Amygdala (tissue), 56 donors: ENCODE measurements around the gene NKX6-2.
"Not testable (repeated sequence)": the region's sequence is repeated elsewhere in the genome, so short reads cannot be mapped to it uniquely, and the experiment has no call there.

Source experiments
- DNase-seq, 56 donors: peaks; one replicate each; lab custom pipeline; 2025; lab: John Stamatoyannopoulos, UW

NKX6-2 gene

GRCh38 chr10:132784866-132785722 is 853 bp downstream of the NKX6-2 start:
- DNase-seq = no peak

DNA sequence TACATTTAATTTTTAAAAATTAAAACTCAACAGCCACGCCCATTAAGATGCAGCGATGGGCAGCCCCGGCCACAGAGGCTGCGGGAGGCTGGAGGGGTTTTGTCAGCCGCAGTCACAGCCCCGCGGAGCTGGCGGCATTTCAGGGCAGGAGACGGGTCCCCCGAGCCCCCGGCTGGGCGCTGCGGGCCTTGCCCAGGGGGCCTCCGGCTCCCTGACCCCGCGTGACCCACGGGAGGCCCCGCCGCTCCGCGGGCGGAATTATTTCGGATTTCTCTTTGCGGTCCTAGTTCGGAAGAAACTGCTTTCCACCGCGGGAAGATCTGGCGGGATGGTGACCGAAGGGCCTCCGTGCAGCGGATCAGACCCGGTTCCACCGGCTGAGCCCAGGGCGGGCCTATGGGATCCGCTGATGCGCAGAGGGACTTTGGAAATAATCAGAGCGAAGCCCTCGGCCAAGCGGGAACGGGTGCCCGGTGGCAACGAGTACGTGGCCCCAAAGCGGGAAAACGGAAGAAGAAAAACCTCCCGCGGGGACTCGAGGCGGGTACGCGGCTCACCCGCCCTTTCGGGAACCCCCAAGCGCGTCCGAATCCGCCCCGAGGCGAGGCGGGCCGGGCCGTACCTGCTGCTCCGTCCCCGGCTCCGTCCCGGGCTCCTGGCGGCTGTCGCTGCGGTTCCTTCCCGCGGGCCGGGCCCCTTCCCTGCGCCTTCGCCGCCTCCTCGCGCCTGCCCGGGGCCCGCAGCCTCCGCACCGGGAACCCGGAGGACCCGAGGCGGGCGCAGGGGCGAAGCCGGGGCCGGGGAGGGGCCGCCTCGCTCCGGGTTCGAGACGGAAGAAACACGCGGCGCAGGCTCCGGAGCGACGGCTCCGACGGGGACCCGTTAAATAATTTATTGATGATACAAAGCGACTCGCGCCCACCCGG is 1.7 kb downstream of the NKX6-2 start:
- DNase-seq = no peak

- DNase-seq = peak in 1 of 56 donors; percentile 23
Measured at GRCh38 chr10:132783165-132783939, 2.6 kb downstream of the NKX6-2 start.

DNA sequence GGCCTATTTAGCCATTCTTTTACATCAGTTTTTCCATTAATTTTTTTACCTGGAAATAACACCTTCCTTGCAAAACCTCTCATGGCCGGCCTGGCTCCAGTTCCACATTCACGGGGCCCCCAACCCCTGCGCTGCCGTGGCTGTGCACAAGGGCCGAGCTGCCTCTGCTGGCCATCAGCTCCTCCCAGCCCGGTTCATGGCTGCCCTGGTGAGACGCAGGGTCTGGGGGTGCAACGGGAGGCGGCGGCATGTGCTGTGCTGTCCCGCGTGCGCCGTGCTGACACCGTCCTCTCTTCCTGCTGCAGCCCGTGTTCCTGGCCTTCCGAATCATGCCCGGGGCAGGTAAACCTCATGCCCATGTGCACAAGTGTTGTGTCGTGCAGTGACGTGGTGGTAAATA is 4.4 kb downstream of the NKX6-2 start:
- DNase-seq = no peak

GRCh38 chr10:132780356-132780755 is 5.6 kb downstream of the NKX6-2 start:
- DNase-seq = no peak

DNA sequence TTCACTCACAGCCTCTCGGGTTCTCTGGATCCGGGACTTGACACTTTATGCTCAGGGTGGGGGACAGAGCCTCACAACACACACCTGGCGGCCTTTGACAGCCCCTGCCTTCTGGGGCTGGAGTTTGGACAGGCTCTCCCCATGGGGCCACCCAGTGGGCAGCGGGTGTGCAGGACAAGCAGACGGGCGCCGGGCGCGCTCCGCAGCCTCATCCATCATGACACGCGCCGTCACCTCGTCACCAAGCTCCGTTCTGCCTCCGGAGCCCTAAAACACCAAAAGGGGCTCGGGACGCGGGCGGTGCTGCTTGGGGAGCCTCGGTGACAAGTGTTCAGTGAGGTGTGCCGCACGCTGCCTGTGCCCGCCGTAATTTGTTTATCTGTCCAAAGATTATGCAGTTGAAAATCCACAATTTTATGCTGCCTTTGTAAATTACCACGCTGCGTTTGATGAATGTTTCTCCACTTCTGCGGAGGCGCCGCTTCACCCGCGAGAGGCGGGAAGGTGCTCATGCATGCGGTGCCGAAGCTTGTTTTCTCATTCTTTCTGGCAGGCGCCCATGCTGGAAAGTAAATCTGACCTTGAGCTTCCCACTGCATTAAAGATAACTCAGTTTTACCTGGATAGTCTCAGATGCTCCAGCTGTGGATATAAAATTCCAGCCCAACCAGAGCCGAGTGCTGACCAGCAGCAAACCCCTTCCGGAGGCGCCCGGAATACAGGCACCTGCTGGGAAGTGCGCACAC is 6.2 kb downstream of the NKX6-2 start:
- DNase-seq = no peak

DNA sequence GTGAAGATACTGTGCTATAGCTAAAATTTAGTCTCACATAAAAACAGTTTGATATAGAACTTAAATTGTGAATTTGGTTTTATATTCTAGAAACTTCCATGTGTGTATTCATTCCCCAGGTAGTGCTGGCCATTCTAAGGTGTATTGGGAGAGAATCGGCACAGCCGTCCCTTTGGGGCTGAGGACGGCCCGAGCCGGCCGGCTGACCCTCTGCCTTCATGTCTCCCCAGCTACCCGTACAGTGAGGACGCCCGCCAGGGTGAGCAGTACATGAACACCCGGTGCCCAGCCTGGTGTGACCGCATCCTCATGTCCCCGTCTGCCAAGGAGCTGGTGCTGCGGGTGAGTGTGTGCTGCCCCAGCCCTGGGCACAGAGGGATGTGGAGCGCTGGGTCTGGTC is 8.5 kb downstream of the NKX6-2 start:
- DNase-seq = no peak

DNA sequence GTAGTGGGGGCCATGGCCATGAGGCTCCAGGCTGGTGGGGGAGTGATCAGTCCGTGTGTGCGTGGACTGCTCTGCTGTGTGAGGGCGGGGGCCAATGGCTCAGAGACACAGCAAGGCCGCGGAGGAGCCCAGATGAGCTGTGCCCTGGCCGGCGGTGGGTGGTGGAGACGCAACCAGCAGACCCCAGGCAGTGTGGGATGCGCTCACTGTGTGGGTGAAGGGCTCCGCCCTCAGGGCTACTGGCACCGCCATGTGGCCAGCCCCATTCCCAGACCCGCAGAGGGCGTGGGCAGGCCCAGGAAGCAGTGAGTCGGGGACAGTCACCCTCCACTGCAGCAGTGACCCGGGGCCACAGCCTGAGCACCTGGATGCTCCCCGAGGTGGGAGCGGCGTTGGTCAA is 9.1 kb downstream of the NKX6-2 start:
- DNase-seq = no peak

- no peak for DNase-seq
Measured at GRCh38 chr10:132776186-132776585, 9.8 kb downstream of the NKX6-2 start.

DNA sequence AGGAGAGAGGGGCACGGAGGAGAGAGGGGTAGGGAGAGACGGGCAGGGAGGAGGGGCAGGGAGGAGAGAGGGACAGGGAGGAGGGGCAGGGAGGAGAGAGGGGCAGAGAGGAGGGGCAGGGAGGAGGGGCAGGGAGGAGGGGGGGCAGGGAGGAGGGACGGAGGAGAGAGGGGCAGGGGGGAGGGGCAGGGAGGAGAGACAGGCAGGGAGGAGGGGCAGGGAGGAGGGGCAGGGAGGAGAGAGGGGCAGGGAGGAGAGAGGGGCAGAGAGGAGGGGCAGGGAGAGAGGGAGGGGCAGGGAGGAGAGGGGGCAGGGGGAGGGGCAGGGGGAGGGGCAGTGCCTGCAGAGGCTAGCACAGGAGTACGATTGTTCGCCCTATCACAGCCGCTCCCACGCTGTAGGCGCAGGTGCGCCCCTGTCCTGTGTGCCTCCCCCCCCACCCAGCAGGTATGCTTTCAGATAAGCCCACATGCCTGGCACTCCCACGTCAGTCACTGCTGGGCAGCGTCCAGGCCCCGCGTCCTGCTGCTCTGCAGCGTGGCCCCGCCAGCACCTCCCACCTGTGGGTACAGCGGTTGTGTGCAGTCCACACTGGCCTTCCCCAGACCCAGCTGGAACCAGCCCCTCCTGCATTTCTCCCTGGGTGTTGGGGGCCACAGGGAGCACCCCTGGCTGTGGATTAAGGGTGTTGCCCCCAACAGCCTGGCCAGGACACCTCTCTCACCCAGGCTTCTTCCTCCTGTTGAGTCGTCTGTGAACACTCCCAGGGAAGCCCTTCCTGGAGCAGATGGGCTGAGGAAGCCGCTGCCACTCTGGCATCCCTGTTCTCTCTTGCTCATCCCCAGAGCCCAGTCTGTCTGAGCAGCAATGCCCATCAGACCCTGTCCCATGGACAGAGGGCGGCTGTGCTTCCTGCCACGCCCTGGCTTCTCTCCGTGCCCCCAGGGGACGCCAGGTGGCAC is 10.8 kb downstream of the NKX6-2 start:
- DNase-seq = peak in 52 of 56 donors; percentile 16 to 99 (median 86)

DNA sequence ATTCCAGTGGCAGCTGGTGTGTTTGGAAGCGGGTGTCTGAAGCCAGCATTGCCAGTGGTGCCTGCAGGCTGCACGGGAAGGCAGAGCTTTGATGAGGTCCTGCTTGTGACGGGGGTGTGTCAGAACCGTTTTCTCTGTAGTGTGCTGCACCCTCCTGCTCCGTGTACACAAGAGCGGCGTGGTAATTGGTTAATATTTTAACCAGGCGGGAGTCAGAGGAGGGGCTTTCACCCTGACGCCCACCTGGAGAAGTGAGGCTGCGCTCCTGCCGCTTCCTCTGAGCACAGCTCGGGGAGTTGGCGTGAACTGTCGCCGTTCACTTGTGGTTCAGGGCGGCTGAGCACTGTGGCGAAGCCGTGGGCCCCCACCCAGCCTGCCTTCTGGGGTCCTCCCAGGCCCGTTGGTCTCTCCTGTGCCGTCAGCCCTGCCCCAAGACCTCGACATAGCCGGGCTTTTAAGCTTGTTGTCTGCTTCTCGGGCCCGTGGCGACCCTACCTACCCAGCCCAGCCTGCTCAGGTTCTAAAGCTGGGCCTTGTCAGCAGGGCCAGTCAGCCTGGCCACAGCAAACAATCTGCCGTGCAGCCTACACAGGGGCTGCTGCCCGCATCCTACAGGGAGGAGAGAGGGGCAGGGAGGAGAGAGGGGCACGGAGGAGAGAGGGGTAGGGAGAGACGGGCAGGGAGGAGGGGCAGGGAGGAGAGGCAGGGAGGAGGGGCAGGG is 11.6 kb downstream of the NKX6-2 start:
- DNase-seq = no peak

DNA sequence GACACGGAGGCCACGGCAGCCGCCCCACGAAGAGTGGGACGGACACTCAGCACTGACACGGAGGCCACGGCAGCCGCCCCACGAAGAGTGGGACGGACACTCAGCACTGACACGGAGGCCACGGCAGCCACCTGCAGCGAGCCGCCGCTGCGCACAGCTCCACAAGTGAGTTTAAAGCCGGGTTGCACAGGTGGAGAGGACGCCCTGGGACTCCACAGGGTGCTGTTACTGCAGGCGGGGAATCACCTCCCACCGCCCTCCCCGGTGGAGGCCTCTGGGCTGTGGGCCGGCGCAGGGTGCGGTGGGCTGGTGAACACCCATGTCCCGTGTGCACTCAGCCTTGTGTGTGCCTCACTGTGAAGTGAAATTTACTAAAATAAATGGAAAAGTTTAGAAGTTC is 13.1 kb downstream of the NKX6-2 start:
- not testable (repeated sequence) for DNase-seq

DNA sequence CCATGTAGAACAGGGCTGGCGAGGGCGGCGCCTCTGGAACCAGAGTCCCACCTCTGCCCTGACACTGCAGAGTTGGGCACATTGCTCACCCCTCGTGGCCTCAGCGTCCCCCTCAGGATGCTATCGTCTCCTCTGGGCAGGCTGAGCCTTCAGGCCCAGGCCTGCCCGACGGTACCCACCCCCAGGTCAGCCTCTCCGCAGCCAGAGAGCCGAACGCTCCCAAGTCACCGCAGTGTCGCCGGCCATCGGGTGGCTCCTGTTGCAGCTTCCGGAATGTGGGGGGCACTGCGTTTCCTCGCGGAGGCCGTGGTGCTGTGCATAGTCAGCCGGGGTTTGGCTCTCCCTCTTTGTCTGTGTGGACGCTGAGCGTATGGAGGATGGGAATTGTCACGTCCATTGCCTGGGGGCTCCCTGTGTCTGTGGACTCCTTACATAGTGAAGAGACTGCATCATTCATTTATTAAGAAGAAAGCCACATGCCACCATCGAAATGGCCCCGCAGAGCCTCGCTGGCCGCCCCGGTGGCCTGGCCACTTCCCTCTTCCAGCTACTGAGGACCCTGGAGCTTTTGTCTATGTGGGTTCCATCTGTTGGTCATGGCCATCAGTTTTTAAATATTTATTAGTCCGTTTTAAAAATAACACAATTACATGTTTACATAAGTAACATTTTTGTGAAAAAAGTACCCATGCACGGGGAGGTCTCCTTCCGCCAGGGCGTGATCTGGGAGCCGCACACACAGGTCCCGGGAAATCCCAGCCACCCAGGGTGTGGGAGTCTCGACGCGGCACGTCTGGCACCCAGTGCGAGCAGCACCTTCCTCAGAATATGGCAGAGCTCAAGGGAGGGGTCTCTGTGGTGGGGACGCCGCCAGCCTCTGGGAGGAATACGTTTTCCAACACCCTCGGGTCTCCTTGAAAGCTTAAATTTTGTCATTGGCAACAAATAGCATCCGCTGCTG is 15.6 kb downstream of the NKX6-2 start:
- no peak for DNase-seq

DNA sequence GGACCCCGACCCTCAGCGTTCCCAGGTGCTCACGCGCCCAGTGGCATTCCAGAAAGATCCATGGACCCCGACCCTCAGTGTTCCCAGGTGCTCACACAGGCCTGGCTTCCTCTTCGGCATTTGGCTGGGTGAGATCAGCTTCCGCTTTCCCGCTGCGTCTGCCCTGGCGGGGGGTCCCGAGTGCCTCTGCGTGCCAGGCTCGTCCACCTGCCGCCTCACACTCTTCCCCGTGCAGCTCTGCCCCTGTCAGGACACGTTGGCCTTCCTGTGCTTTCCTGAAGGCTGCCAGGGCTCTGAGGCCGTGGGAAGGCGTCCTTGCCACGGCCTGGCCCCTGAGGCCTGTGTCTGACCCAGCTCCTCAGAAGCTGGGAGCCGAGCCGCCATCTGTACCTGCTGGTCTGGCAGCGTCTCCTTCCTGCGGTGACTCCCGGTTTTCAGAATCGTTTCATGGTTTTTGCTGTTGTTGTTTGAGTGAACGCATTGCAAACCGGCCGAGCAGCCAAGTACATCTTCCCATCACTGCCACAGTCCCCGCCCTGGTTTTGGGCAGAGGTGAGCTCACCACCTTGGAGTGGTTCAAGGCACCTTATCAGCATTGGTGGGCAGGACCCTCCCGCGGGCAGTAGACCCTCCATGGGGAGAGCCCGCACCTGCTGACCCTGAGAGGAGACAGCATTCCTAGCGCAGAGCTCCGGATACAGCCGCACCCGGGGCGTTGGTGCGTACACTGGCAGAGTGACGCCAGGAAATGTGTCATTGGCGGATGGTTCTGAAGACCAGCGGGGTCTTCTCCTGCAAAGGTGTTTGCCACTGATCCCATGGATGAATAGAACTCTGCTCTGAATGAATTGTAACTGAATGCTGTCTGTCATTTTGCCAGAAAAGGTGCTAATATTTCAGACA is 17.4 kb downstream of the NKX6-2 start:
- no peak for DNase-seq

- no peak for DNase-seq
Measured at GRCh38 chr10:132766291-132766690, 19.7 kb downstream of the NKX6-2 start.

- peak in 24 of 56 donors; percentile 15 to 79 (median 46) for DNase-seq
Measured at GRCh38 chr10:132765435-132765834, 20.5 kb downstream of the NKX6-2 start.
